HFFc6 (cell line): ENCODE measurements around the gene PTGR1. TPM values are rescaled to one million over a fixed set of nuclear protein-coding genes. Genes with fewer than 3 reads are reported as not detected.
"Not testable (repeated sequence)": the region's sequence is repeated elsewhere in the genome, so short reads cannot be mapped to it uniquely, and the experiment has no call there.

Source experiments
- DNase-seq: peaks from one replicate; pipeline ENCODE4 v3.0.0-alpha.2; 2018
- H3K27ac Mint-ChIP-seq: 2 replicates; pipeline ENCODE4 v1.8.0; 2020; ENCODE audit warnings: mild to moderate bottlenecking, mixed read lengths
- H3K27me3 Mint-ChIP-seq: 2 replicates; pipeline ENCODE4 v1.8.0; 2021; ENCODE audit warnings: mild to moderate bottlenecking, moderate library complexity, mixed read lengths; ENCODE audit not compliant: insufficient read depth
- H3K36me3 Mint-ChIP-seq: 2 replicates; pipeline ENCODE4 v1.8.0; 2021; ENCODE audit warnings: low read depth, mixed read lengths
- H3K4me1 Mint-ChIP-seq: 2 replicates; pipeline ENCODE4 v1.8.0; 2020; ENCODE audit warnings: low read depth, mixed read lengths
- H3K4me3 Mint-ChIP-seq: 2 replicates; pipeline ENCODE4 v1.8.0; 2020; ENCODE audit warnings: mild to moderate bottlenecking, moderate library complexity, mixed read lengths
- H3K9me3 Mint-ChIP-seq: 2 replicates; pipeline ENCODE4 v1.8.0; 2020; ENCODE audit warnings: mild to moderate bottlenecking, mixed read lengths
- total RNA-seq, 6 experiments: library from RNA; stranded (reverse); fragmentation: NEBNext Ultra II Directional; extraction: Animal tissue kit (Norgen Biotek cat#: 25700); gene quantifications; 2 replicates in 1 of 6; 3 replicates in 5 of 6; pipeline ENCODE4 v1.2.3, GENCODE V29; 2021
- TF ChIP-seq, protein P1 (sequence below): fragments of 200-600 bp; sonication (generic); IDR thresholded peaks from 2 replicates; pipeline ENCODE4 v1.5.0; 2021; ENCODE audit warnings: antibody characterized with exemption, mild to moderate bottlenecking

Gene PTGR1
- total RNA-seq, 6 experiments from 2014 or later = 50.3 to 86.6 (median 82.4) TPM

DNA sequence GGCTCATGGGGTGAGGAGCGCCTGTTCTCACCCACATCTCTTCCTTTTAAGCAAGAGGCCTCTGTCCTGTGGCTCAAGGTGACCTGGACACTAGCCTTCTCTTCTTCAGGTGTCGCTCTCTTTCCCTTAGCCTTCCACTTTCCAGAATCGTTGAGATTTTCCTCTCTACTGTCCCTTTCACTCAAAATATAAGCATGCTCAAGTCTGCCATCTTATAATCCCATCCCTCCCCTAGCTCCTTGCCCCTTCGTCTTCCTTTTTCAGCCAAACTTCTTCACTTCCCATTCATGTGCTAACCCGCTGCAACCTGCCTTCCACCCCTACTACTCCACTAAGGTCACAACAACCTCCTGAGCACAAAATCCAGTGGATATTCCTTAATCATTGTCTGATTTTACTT, 13.1 kb downstream of the PTGR1 start:
- Mint-ChIP-seq H3K36me3 (peaks cover 18% of the 10 kb centered on the region), H3K9me3 (no peaks in the 10 kb centered on the region), H3K4me1 (no peaks in the 10 kb centered on the region), H3K27ac (no peak overlapping the region), H3K4me3 (no peak overlapping the region), H3K27me3 (no peaks in the 10 kb centered on the region)
- DNase-seq = no peak
- TF ChIP-seq, protein P1, sequence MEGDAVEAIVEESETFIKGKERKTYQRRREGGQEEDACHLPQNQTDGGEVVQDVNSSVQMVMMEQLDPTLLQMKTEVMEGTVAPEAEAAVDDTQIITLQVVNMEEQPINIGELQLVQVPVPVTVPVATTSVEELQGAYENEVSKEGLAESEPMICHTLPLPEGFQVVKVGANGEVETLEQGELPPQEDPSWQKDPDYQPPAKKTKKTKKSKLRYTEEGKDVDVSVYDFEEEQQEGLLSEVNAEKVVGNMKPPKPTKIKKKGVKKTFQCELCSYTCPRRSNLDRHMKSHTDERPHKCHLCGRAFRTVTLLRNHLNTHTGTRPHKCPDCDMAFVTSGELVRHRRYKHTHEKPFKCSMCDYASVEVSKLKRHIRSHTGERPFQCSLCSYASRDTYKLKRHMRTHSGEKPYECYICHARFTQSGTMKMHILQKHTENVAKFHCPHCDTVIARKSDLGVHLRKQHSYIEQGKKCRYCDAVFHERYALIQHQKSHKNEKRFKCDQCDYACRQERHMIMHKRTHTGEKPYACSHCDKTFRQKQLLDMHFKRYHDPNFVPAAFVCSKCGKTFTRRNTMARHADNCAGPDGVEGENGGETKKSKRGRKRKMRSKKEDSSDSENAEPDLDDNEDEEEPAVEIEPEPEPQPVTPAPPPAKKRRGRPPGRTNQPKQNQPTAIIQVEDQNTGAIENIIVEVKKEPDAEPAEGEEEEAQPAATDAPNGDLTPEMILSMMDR = no peak

DNA sequence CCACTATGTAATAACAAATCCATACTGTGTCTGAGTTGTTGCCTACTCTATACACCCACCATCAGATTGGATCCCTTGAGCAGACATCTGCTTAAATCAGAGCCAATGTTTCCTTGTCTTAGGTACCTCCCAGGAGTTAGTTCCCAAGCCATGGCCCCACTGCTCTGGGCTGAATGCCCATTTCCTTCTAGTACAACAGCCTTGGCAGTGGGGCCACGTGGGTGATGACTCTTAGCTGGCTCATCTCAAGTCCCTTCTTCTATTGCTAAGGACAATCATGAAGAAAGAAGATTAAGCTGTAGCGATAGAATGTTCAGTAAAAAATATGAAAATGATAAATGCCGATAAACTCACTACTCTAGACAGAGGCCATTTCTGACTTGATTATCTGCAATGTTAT, 16.6 kb downstream of the PTGR1 start:
- no peaks in the 10 kb centered on the region for H3K9me3 Mint-ChIP-seq
- peaks cover 30% of the 10 kb centered on the region for H3K36me3 Mint-ChIP-seq
- no peak overlapping the region for H3K27ac Mint-ChIP-seq
- no peak overlapping the region for H3K4me3 Mint-ChIP-seq
- no peaks in the 10 kb centered on the region for H3K4me1 Mint-ChIP-seq
- H3K27me3 Mint-ChIP-seq = no peaks in the 10 kb centered on the region
- peak; percentile 30 for DNase-seq
- TF ChIP-seq, protein P1 = no peak

DNA sequence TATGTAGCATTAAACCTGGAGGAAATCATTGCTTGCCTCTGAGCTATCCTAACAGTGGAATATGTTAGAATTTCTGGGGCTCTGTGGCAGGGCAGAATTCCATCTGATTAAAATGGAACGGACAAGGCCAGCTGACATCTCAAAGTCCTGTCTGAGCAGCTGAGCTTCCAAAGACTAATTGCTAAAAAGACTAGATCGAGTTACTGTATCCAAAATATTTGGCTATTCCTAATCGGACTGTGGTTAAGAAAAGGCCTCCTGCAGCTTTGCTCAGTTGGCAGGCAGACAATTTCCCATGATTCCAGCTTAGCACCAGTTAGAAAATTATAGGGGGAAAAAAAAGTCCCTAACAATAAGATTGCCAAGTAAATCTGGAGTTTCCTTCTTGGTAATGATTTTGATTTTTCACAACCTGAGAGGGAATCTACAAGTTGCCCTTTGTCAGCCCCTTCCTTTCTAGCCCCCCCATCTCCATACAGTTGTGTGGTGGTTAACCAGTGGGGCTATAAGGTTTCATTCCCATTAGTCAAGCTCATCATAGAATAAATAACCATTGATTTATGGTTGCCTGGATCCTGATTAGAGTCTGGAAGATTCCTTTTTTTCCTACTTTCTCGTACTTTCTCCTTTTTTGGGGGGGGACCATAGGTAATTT, 26.4 kb downstream of the PTGR1 start:
- Mint-ChIP-seq H3K4me3 (no peak overlapping the region), H3K9me3 (peaks cover 18% of the 10 kb centered on the region), H3K36me3 (peaks cover 71% of the 10 kb centered on the region), H3K27ac (no peak overlapping the region), H3K27me3 (peaks cover 2% of the 10 kb centered on the region; the same call in 1 of the 2 replicates), H3K4me1 (no peaks in the 10 kb centered on the region)
- TF ChIP-seq, protein P1 = no peak
- no peak for DNase-seq

DNA sequence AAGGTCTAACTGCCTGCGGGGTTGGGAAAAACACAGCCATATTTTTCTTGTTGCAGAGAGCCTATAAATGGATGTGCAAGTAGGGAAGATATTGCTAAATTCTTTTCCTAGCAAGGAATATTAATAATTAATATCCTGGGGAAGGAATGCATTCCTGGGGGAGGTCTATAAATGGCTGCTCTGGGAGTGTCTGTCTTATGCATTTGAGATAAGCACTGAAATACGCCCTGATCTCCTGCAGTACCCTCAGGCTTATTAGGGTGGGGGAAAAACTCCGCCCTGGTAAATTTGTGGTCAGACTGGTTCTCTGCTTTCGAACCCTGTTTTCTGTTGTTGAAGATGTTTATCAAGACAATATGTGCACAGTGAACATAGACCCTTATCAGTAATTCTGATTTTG, 31.3 kb downstream of the PTGR1 start:
- peaks cover 27% of the 10 kb centered on the region for H3K9me3 Mint-ChIP-seq
- not testable (repeated sequence) for H3K27ac Mint-ChIP-seq, H3K4me1 Mint-ChIP-seq, DNase-seq, H3K4me3 Mint-ChIP-seq, H3K27me3 Mint-ChIP-seq
- peaks cover 71% of the 10 kb centered on the region for H3K36me3 Mint-ChIP-seq

DNA sequence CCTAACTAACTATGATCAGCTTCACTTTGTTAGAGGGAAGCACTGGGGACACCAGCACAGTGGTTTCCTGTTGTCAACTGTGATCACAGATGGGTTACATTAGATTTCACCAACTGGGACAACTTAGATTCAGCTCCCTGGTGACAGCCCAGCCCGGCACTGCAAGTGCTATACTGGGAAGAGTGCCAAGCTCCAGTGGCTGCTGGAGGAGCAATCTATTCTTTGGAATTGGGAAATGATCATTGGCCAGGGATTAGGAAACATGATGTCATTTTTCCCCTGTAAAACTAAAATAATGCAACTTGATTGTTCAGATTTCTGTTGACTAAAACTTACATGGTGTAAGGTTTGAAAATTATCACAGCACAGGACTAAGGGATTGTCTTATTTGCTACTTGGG, 33.2 kb downstream of the PTGR1 start:
- Mint-ChIP-seq H3K4me1 (no peaks in the 10 kb centered on the region), H3K9me3 (peaks cover 31% of the 10 kb centered on the region), H3K27ac (no peak overlapping the region), H3K36me3 (peaks cover 70% of the 10 kb centered on the region), H3K4me3 (no peak overlapping the region), H3K27me3 (peaks cover 4% of the 10 kb centered on the region)
- no peak for DNase-seq
- TF ChIP-seq, protein P1 = no peak

DNA sequence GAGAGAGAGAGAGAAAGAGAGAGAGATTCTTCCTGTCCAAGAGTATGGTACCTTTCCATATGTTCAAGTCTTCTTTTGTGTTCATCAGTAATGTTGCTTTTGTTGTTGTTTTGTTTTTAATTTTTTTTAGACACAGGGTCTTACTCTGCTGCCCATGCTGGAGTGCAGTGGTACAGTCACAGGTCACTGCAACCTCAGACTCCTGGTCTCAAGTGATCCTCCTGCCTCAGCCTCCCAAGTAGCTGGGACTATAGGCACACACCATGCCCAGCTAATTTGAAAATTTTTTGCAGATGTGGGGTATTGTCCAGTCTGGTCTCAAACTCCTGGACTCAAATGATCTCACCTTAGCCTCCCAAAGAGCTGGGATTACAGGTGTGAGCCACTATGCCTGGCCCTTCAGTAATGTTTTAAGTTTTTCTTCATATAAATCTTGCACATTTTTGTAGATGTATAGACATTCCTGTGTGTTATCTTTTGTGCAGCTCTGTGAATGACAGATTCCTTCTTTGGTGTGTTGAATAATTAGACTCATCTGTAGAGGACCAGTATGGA, 38.2 kb downstream of the PTGR1 start:
- DNase-seq = no peak
- Mint-ChIP-seq H3K9me3 (peaks cover 33% of the 10 kb centered on the region), H3K27me3 (peaks cover 8% of the 10 kb centered on the region), H3K36me3 (peaks cover 58% of the 10 kb centered on the region), H3K4me3 (no peak overlapping the region), H3K4me1 (0 out of 2 replicates have a peak, but pooled peaks cover 6% of the 10 kb centered on the region), H3K27ac (no peak overlapping the region)
- TF ChIP-seq, protein P1 = no peak
